HUES64 (cell line): Measurements from ENCODE around the gene P2RX5.
"Not testable (repeated sequence)": the region's sequence is repeated elsewhere in the genome, so short reads cannot be mapped to it uniquely, and the experiment has no call there.

Experiments used
- H3K27ac ChIP-seq: 2 replicates; pipeline ENCODE4 v1.7.0; 2013; ENCODE audit warnings: low read depth, low read length, inconsistent platforms
- H3K27me3 ChIP-seq: 2 replicates; pipeline ENCODE4 v1.6.1; 2013; ENCODE audit warnings: mild to moderate bottlenecking, low read length; ENCODE audit not compliant: insufficient read depth
- H3K36me3 ChIP-seq: 2 replicates; pipeline ENCODE4 v1.6.1; 2013; ENCODE audit warnings: mild to moderate bottlenecking, low read length; ENCODE audit not compliant: insufficient read depth
- H3K4me1 ChIP-seq: 2 replicates; pipeline ENCODE4 v1.6.1; 2013; ENCODE audit warnings: mild to moderate bottlenecking, low read length, moderate library complexity; ENCODE audit not compliant: insufficient read depth
- H3K4me3 ChIP-seq: 2 replicates; pipeline ENCODE4 v1.5.1; 2013; ENCODE audit warnings: mild to moderate bottlenecking, low read length, moderate library complexity
- H3K9ac ChIP-seq: 2 replicates; pipeline ENCODE4 v1.6.1; 2013; ENCODE audit warnings: mild to moderate bottlenecking, low read depth, low read length
- H3K9me3 ChIP-seq: 2 replicates; pipeline ENCODE4 v1.6.1; 2013; ENCODE audit warnings: low read depth, low read length; ENCODE audit not compliant: insufficient read depth
- WGBS: fragments of 150-250, 120-280 bp; methylation state at CpG from one replicate; pipeline ENCODE4 v1.1.7; 2013; ENCODE audit warnings: missing lambda C conversion rate; 5-methylcytosine and 5-hydroxymethylcytosine counted together

P2RX5 gene

DNA sequence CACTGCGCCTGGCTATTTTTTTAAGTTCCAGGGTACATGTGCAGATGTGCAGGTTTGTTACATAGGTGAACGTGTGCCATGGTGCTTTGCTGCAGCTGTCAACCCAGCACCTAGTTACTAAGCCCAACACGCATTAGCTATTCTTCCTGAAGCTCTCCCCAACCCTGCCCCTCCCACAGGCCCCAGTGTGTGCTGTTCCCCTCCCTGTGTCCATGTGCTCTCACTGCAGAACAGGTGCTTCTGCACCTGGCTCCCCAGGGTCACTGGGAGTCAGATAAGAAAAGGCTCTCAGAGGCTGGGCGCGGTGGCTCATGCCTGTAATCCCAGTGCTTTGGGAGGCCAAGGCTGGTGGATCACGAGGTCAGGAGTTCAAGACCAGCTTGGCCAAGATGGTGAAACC lies 33.9 kb upstream of the P2RX5 start:
- 85% methylated on average over 6 of the region's 6 CpGs for WGBS
- peaks cover 31% of the 10 kb centered on the region for H3K36me3 ChIP-seq
- H3K9me3 ChIP-seq: no peaks in the 10 kb centered on the region
- H3K27ac ChIP-seq: no peak overlapping the region
- no peak overlapping the region for H3K9ac ChIP-seq
- H3K4me3 ChIP-seq: no peak overlapping the region
- no peaks in the 10 kb centered on the region; the same call in 1 of the 2 replicates for H3K4me1 ChIP-seq
- H3K27me3 ChIP-seq: no peaks in the 10 kb centered on the region

DNA sequence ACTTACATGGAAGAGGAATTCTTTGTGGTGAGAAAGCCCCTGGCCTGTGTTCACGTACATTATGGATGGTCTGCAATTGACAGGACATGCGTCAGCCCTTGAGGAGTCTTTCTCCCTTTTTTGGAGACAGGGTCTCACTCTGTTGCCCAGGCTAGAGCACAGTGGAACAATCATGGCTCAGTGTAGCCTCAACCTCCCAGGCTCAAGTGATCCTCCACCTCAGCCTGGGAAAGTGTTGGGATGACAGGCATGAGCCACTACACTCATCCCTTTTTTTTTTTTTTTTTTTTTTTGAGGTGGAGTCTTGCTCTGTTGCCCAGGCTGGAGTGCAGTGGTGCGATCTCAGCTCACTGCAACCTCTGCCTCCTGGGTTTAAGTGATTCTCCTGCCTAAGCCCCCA lies 32.1 kb upstream of the P2RX5 start:
- H3K9ac ChIP-seq: not testable (repeated sequence)
- WGBS: 97% methylated on average over 3 of the region's 3 CpGs

DNA sequence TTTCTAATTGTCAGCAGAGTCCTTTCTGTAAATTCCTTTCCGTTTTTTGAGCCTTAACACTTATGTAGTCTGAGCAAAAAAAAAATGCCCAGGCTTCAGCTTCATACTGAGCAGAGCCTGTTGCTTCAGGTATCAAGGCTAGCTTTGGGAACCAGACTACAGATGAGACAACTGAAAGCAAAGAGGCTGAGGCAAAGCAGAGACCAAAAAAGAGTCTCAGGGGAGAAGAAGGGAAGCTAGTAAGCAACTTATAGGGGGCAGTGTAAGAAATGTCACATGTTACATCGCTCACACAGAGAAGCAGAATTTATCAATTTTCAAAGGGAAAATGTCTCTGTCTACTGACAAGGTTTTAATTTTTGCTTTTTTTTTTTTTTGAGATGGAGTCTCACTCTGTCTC lies 31.1 kb upstream of the P2RX5 start:
- peaks cover 5% of the 10 kb centered on the region; the same call in 1 of the 2 replicates for H3K4me1 ChIP-seq
- no peak overlapping the region for H3K9ac ChIP-seq
- no peaks in the 10 kb centered on the region for H3K27me3 ChIP-seq
- H3K27ac ChIP-seq: no peak overlapping the region
- peaks cover 31% of the 10 kb centered on the region for H3K36me3 ChIP-seq
- WGBS: 88% methylated on average over 2 of the region's 2 CpGs
- no peak overlapping the region for H3K4me3 ChIP-seq
- no peaks in the 10 kb centered on the region for H3K9me3 ChIP-seq

More for the DNA sequence above, 32.1 kb upstream of the P2RX5 start:
- not testable (repeated sequence) for H3K4me3 ChIP-seq, H3K27ac ChIP-seq, H3K4me1 ChIP-seq, H3K27me3 ChIP-seq, H3K9me3 ChIP-seq
- H3K36me3 ChIP-seq: peaks cover 31% of the 10 kb centered on the region

DNA sequence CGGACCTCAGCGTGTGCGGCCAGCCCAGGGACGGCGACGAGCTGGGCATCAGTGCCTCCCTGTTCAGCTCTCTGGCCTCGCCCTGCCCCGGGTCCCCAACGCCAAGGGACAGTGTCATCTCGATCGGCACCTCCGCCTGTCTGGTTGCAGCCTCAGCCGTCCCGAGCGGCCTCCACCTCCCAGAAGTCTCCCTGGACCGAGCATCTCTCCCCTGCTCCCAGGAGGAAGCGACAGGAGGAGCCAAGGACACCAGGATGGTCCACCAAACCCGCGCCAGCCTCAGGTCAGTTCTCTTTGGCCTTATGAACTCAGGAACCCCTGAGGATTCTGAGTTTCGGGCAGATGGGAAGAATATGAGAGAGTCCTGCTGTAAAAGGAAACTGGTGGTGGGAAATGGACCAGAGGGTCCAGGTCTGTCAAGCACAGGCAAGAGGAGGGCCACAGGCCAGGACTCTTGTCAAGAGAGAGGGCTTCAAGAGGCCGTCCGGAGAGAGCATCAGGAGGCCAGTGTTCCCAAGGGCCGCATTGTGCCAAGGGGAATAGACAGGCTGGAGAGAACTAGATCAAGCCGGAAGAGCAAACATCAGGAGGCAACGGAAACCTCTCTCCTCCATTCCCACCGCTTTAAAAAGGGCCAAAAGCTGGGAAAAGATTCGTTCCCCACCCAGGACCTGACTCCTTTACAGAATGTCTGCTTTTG lies 28.6 kb upstream of the P2RX5 start:
- WGBS: 19% methylated on average over 27 of the region's 27 CpGs
- H3K4me1 ChIP-seq: 0 out of 2 replicates have a peak, but pooled peaks cover 5% of the 10 kb centered on the region
- H3K4me3 ChIP-seq: peak overlapping the region; percentile 79
- peak overlapping the region; percentile 87 for H3K9ac ChIP-seq
- H3K9me3 ChIP-seq: no peaks in the 10 kb centered on the region
- H3K27ac ChIP-seq: peak overlapping the region; percentile 64; the same call in 1 of the 2 replicates
- H3K27me3 ChIP-seq: no peaks in the 10 kb centered on the region
- H3K36me3 ChIP-seq: peaks cover 39% of the 10 kb centered on the region

DNA sequence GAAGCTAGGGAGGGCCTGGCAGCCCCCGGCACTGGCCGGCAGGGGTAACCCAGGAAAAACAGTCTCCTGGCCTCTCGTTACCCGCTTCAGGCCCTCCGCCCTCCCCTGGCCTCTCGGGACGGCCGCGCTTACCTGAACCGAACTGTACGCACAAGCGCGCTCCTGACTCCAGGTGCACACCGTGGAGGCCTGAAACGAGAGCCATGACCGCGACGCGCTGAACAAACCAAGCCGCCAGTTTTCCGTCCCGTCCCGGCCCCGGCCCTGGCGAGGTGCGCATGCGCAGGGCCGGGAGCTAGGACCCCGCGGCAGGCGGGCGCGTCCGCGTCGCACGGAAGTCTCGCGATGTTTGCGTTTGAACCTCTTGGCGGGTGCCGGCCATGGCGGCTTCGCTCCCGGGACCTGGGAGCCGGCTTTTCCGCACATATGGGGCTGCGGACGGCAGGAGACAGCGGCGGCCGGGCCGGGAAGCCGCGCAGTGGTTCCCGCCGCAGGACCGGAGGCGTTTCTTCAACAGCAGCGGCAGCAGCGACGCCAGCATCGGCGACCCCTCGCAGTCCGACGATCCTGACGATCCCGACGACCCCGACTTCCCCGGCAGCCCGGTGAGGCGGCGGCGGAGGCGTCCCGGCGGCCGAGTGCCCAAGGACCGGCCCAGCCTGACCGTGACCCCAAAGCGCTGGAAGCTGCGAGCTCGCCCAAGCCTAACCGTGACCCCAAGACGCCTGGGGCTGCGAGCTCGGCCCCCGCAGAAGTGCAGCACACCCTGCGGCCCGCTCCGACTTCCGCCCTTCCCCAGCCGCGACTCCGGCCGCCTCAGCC lies 27.8 kb upstream of the P2RX5 start, which contains the start of gene HASPIN:
TSS of gene HASPIN (plus strand) at position 348 of the 822 bp plus-strand sequence. CDS start at position 381, 33 bp downstream.
- peak within 1 kb of the TSS; percentile 87 for H3K9ac ChIP-seq
- H3K27ac ChIP-seq: peak within 1 kb of the TSS; percentile 64
- H3K4me3 ChIP-seq: peak within 1 kb of the TSS; percentile 79
- 0 out of 2 replicates have a peak, but pooled peaks cover 5% of the 10 kb centered on the region for H3K4me1 ChIP-seq
- WGBS: under 1% methylated on average over 98 of the region's 98 CpGs
- no peaks in the 10 kb centered on the region for H3K27me3 ChIP-seq
- H3K36me3 ChIP-seq: peaks cover 39% of the 10 kb centered on the region
- no peaks in the 10 kb centered on the region for H3K9me3 ChIP-seq

DNA sequence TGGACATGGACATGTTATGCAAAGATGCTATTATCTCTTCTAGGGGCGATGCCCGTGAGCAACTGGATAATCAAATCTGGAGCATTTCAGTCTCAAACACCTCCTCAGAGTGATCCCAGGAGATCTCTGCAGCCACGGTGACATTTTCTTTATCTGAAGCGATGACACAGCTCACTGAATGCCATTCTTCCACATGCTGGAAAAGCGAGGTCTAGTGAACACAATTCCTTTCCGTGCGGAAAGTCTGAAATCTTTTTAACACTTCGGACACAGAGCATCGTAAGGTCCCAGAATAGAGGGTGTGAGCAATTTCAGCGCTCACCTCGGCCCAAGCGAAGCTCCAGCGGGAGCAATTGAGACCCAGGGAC lies 27.2 kb upstream of the P2RX5 start:
- 10% methylated on average over 13 of the region's 13 CpGs for WGBS
- Histone ChIP-seq H3K36me3 (peaks cover 43% of the 10 kb centered on the region), H3K4me1 (0 out of 2 replicates have a peak, but pooled peaks cover 5% of the 10 kb centered on the region), H3K9me3 (no peaks in the 10 kb centered on the region), H3K9ac (peak overlapping the region; percentile 87), H3K27me3 (no peaks in the 10 kb centered on the region), H3K4me3 (peak overlapping the region; percentile 79), H3K27ac (peak overlapping the region; percentile 63; the same call in 1 of the 2 replicates)

DNA sequence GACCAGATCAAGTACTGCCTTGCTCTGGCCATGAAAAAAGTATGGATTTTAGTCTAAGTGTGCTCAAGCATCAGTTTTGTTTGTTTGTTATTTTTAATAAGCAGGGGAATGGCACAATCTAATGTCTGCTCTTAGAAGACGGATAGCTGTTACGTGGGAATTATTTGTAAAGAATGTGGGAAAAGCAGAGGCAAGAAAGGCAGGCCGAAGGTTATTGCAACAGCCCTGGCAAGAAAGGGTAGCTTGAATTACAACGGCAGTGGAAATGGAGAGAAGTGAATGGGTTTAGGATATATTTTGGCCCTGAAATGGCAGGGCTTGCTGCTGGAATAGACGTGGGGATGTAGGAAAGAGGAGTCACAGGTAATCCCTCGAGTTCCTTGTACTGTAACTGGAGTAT lies 26.8 kb upstream of the P2RX5 start:
- no peaks in the 10 kb centered on the region for H3K27me3 ChIP-seq
- H3K4me1 ChIP-seq: 0 out of 2 replicates have a peak, but pooled peaks cover 5% of the 10 kb centered on the region
- H3K36me3 ChIP-seq: peaks cover 43% of the 10 kb centered on the region
- H3K4me3 ChIP-seq: peak overlapping the region; percentile 79
- no peaks in the 10 kb centered on the region for H3K9me3 ChIP-seq
- WGBS: 70% methylated on average over 6 of the region's 6 CpGs
- peak overlapping the region; percentile 87; the same call in 1 of the 2 replicates for H3K9ac ChIP-seq
- H3K27ac ChIP-seq: no peak overlapping the region

DNA sequence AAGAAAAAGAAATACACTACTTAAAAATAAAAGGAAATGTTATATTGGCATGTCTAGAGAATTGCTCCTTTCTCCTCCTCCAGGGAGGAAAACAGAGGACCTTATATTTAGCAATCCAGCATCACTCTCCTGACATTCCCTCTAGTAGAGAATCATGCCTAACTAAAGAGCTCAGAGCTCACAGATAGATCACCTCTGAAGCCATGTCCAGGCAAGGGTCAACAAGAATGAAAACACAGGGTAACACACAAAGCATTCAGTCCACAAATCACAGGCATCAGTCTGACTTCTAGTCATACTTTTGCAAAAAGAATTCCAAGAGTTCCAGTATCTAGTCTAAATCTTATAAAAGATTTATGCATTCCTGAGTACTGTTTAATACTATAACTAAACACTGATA lies 23.3 kb upstream of the P2RX5 start:
- no peaks in the 10 kb centered on the region for H3K27me3 ChIP-seq
- H3K4me3 ChIP-seq: no peak overlapping the region
- no peaks in the 10 kb centered on the region for H3K9me3 ChIP-seq
- H3K36me3 ChIP-seq: peaks cover 51% of the 10 kb centered on the region
- H3K4me1 ChIP-seq: 0 out of 2 replicates have a peak, but pooled peaks cover 5% of the 10 kb centered on the region
- no peak overlapping the region for H3K9ac ChIP-seq
- H3K27ac ChIP-seq: no peak overlapping the region

DNA sequence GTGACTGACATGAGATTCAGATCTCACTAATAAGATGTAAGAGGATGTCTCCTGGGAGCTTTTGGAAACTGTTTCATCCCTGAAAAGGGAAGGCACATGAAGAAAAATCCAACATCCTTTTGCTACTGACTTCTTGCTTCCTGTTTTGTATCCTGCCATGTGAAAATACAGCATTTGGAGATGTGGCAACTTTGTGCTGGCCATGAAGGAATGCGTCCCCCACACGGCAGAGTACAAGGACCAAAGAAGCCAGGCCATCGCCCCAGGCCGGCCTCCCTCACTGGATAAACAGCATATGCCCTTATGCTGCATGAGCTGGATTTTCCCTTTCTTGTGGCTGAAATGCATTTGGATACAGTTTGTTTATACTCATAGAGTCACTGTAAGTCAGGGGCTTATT lies 22.2 kb upstream of the P2RX5 start:
- Histone ChIP-seq H3K27ac (no peak overlapping the region), H3K9ac (no peak overlapping the region), H3K27me3 (no peaks in the 10 kb centered on the region), H3K4me1 (0 out of 2 replicates have a peak, but pooled peaks cover 5% of the 10 kb centered on the region), H3K4me3 (no peak overlapping the region), H3K36me3 (peaks cover 51% of the 10 kb centered on the region), H3K9me3 (no peaks in the 10 kb centered on the region)
- WGBS: 96% methylated on average over 4 of the region's 4 CpGs

DNA sequence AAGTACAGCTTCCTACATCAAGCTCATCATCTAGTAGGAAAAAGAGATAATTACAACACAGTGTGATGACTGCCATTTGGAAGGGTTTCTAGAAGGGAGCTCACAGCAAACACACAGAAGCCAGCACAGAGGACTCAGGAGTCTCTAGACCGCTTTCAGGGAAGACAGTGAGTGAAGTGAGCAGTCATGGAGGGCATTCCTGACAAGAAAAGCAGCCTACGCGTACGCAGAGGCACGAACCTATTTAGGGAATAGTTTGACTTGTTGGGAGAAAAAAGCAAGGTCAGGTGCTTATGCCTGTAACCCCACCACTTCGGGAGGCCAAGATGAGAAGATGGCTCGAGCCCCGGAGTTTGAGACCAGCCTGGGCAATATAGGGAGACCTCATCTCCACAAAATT lies 19.3 kb upstream of the P2RX5 start:
- Histone ChIP-seq H3K4me3 (no peak overlapping the region), H3K9me3 (no peaks in the 10 kb centered on the region), H3K36me3 (peaks cover 57% of the 10 kb centered on the region), H3K9ac (no peak overlapping the region), H3K27me3 (no peaks in the 10 kb centered on the region), H3K27ac (no peak overlapping the region), H3K4me1 (peaks cover 3% of the 10 kb centered on the region; the same call in 1 of the 2 replicates)
- WGBS: 87% methylated on average over 8 of the region's 8 CpGs

DNA sequence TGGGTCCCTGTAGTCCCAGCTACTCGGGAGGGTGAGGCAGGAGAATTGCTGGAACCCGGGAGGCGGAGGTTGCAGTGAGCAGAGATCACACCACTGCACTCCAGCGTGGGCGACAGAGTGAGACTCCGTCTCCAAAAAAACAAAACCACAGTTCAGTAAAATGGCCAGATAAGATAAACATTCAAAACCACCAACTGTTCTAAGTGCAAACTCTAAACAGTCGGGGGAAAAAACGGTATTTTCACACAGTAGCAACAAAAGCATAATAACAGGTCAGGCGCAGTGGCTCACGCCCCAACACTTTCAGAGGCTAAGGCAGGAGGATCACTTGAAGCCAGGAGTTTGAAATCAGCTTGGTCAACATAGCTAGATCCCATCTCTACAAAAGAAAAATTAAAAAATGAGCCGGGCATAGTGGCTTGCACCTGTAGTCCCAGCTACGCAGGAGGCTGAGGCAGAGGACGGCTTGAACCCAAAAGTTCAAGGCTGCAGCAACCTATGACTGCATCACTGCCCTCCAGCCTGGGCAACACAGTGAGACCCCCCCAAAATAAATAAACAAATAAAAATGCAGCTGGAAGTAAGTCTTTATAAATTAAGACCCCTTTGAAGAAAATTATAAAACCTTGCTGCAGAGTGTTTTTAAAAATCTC lies 17.0 kb upstream of the P2RX5 start:
- WGBS: 87% methylated on average over 13 of the region's 13 CpGs
- peaks cover 39% of the 10 kb centered on the region for H3K36me3 ChIP-seq

More for the DNA sequence above, 17.0 kb upstream of the P2RX5 start:
- Histone ChIP-seq H3K4me1 (peaks cover 3% of the 10 kb centered on the region; the same call in 1 of the 2 replicates), H3K4me3 (no peak overlapping the region), H3K9me3 (no peaks in the 10 kb centered on the region), H3K9ac (no peak overlapping the region), H3K27ac (no peak overlapping the region), H3K27me3 (no peaks in the 10 kb centered on the region)
